Measurements from ENCODE around the gene ZBTB48. TPM values are rescaled to one million over a fixed set of nuclear protein-coding genes. Genes with fewer than 3 reads are reported as not detected.

The ZBTB48 gene
- total and polyA plus RNA-seq, 2 donors from 2014 or later: 27.1 to 45.5 TPM

- Histone ChIP-seq H3K9ac (ENCODE audit: low read length in 3 of 3) (no peak overlapping the region), H3K27ac (ENCODE audit: low read depth in 2 of 2, low read length in 2 of 2) (no peak overlapping the region), H3K36me3 (ENCODE audit: control insufficient read depth in 2 of 3, insufficient read depth in 3 of 3, low read length in 3 of 3) (peaks cover 13 to 41% (median 13%) of the 10 kb centered on the region in 3 donors), H3K4me1 (ENCODE audit: control insufficient read depth in 2 of 3, insufficient read depth in 2 of 3, low read depth in 1 of 3, low read length in 3 of 3) (no peaks in the 10 kb centered on the region), H3K27me3 (ENCODE audit: control insufficient read depth, insufficient read depth, low read length) (no peaks in the 10 kb centered on the region), H3K9me3 (ENCODE audit: control insufficient read depth in 2 of 3, insufficient read depth in 1 of 3, low read length in 3 of 3) (no peaks in the 10 kb centered on the region), H3K4me3 (ENCODE audit: low read length in 3 of 3) (no peak overlapping the region)
- no peak for TF ChIP-seq CTCF (IDR thresholded peaks at IDR 0.05; ENCODE audit: borderline replicate concordance, extremely low read depth, insufficient read depth)
- no peak for FAIRE-seq
- DNase-seq: no peak
- intact Hi-C loops (cut with DNase I): no loop called here
Observed at GRCh38 chr1:6547301-6547700, 32.5 kb upstream of the ZBTB48 start.

GRCh38 chr1:6554031-6554906 lies 25.5 kb upstream of the ZBTB48 start, which contains the start of gene NOL9:
Gene NOL9 (minus strand): TSS chr1:6554513. CDS start chr1:6554502, 11 bp downstream.
- H3K4me1 ChIP-seq (ENCODE audit: control insufficient read depth in 2 of 3, insufficient read depth in 2 of 3, low read depth in 1 of 3, low read length in 3 of 3): peaks cover 0 to 8% (median 7%) of the 10 kb centered on the region in 3 donors
- no peak for FAIRE-seq
- H3K36me3 ChIP-seq (ENCODE audit: control insufficient read depth in 2 of 3, insufficient read depth in 3 of 3, low read length in 3 of 3): peaks cover 4 to 8% (median 5%) of the 10 kb centered on the region in 3 donors
- peak within 1 kb of the TSS; percentile 73 to 84 (median 82) for H3K4me3 ChIP-seq (ENCODE audit: low read length in 3 of 3)
- H3K27me3 ChIP-seq (ENCODE audit: control insufficient read depth, insufficient read depth, low read length): no peaks in the 10 kb centered on the region
- no peak within 1 kb of the TSS for H3K27ac ChIP-seq (ENCODE audit: low read depth in 2 of 2, low read length in 2 of 2)
- TF ChIP-seq CTCF (IDR thresholded peaks at IDR 0.05; ENCODE audit: borderline replicate concordance, extremely low read depth, insufficient read depth): peak; percentile 90
- H3K9me3 ChIP-seq (ENCODE audit: control insufficient read depth in 2 of 3, insufficient read depth in 1 of 3, low read length in 3 of 3): no peaks in the 10 kb centered on the region
- intact Hi-C loops (cut with DNase I): no loop called here
- peak within 1 kb of the TSS; percentile 51 to 87 (median 83) for H3K9ac ChIP-seq (ENCODE audit: low read length in 3 of 3)
- DNase-seq: peak; percentile 96 to 98 (median 97)

GRCh38 chr1:6554907-6555778 lies 24.7 kb upstream of the ZBTB48 start, which contains the start of gene TAS1R1:
Gene TAS1R1 (plus strand): TSS chr1:6555307. CDS start chr1:6555374, 67 bp downstream.
- H3K27ac ChIP-seq (ENCODE audit: low read depth in 2 of 2, low read length in 2 of 2): no peak within 1 kb of the TSS

More at GRCh38 chr1:6554907-6555778, 24.7 kb upstream of the ZBTB48 start, which contains the start of gene TAS1R1:
- no peaks in the 10 kb centered on the region for H3K9me3 ChIP-seq (ENCODE audit: control insufficient read depth in 2 of 3, insufficient read depth in 1 of 3, low read length in 3 of 3)
- H3K9ac ChIP-seq (ENCODE audit: low read length in 3 of 3): peak within 1 kb of the TSS in 2 of 3 donors; percentile 32 to 87
- DNase-seq (peak in 2 of 5 donors; percentile 56 to 75), FAIRE-seq (no peak)
- H3K36me3 ChIP-seq (ENCODE audit: control insufficient read depth in 2 of 3, insufficient read depth in 3 of 3, low read length in 3 of 3): peaks cover 0 to 2% (median 0%) of the 10 kb centered on the region in 3 donors
- intact Hi-C loops (cut with DNase I): no loop called here
- peaks cover 0 to 8% (median 7%) of the 10 kb centered on the region in 3 donors for H3K4me1 ChIP-seq (ENCODE audit: control insufficient read depth in 2 of 3, insufficient read depth in 2 of 3, low read depth in 1 of 3, low read length in 3 of 3)
- peak within 1 kb of the TSS; percentile 73 to 84 (median 82) for H3K4me3 ChIP-seq (ENCODE audit: low read length in 3 of 3)
- H3K27me3 ChIP-seq (ENCODE audit: control insufficient read depth, insufficient read depth, low read length): no peaks in the 10 kb centered on the region
- no peak for TF ChIP-seq CTCF (IDR thresholded peaks at IDR 0.05; ENCODE audit: borderline replicate concordance, extremely low read depth, insufficient read depth)

Data from kidney (tissue), 14 donors.